NT2/D1 (cell line): Measurements from ENCODE around the gene FARSB.

Experiments used
- YY1 ChIP-seq: IDR thresholded peaks from 2 replicates; pipeline ENCODE4 v1.6.1; 2011; ENCODE audit not compliant: insufficient read length, insufficient read depth
- ZNF274 ChIP-seq: IDR thresholded peaks from 2 replicates; pipeline ENCODE4 v1.6.1; 2011; ENCODE audit warnings: mild to moderate bottlenecking, low read depth, low read length

- TF ChIP-seq YY1 (no peak), ZNF274 (no peak)
Observed at GRCh38 chr2:222615320-222615719, 40.6 kb downstream of the FARSB start.
